GM18499 (cell line): ENCODE measurements around the gene PAF1.
A peak's percentile ranks its signal among the peaks of the same experiment; 100 is the strongest.
"Not testable (repeated sequence)": the region's sequence is repeated elsewhere in the genome, so short reads cannot be mapped to it uniquely, and the experiment has no call there.

Experiments used
- ATAC-seq: cut with Tn5 transposase; IDR thresholded peaks from one replicate; pipeline ENCODE4 v1.9.1; 2021; ENCODE audit warnings: moderate number of reproducible peaks; ENCODE audit not compliant: insufficient read depth, unreplicated experiment

Gene PAF1

GRCh38 chr19:39360599-39360998 is 30.3 kb downstream of the PAF1 start:
- no peak for ATAC-seq

- no peak for ATAC-seq
These were observed 31.9 kb downstream of the PAF1 start for GRCh38 chr19:39359026-39359425.

GRCh38 chr19:39356647-39357046 is 34.3 kb downstream of the PAF1 start:
- ATAC-seq, result no peak

GRCh38 chr19:39356073-39356472 is 34.8 kb downstream of the PAF1 start:
- no peak for ATAC-seq

- no peak for ATAC-seq
These were observed 35.7 kb downstream of the PAF1 start for GRCh38 chr19:39355253-39355652.

- no peak for ATAC-seq
These were observed 38.3 kb downstream of the PAF1 start for GRCh38 chr19:39352381-39353255.

GRCh38 chr19:39351537-39352064 is 39.3 kb downstream of the PAF1 start:
- no peak for ATAC-seq

GRCh38 chr19:39350156-39350555 is 40.8 kb downstream of the PAF1 start:
- no peak for ATAC-seq

- no peak for ATAC-seq
These were observed 41.6 kb downstream of the PAF1 start for GRCh38 chr19:39349326-39349725.

GRCh38 chr19:39347332-39348164 is 43.4 kb downstream of the PAF1 start:
- no peak for ATAC-seq

GRCh38 chr19:39345956-39346355 is 45.0 kb downstream of the PAF1 start:
- ATAC-seq, result no peak

GRCh38 chr19:39342647-39343305 is 48.1 kb downstream of the PAF1 start:
- ATAC-seq, result no peak

- ATAC-seq, result peak; percentile 54
These were observed 48.9 kb downstream of the PAF1 start, which contains the start of gene SAMD4B for GRCh38 chr19:39341719-39342604. Gene SAMD4B, plus strand, starts transcription at chr19:39342421. Its CDS starts 14,473 bp downstream, at chr19:39356894.

- no peak for ATAC-seq
These were observed 49.7 kb downstream of the PAF1 start for GRCh38 chr19:39341129-39341718.

GRCh38 chr19:39340156-39340555 is 50.8 kb downstream of the PAF1 start:
- ATAC-seq, result not testable (repeated sequence)

- no peak for ATAC-seq
These were observed 51.2 kb downstream of the PAF1 start for GRCh38 chr19:39339674-39340073.

GRCh38 chr19:39336483-39336882 is 54.4 kb downstream of the PAF1 start:
- no peak for ATAC-seq
